Fibroblast of lung (primary cell): Measurements from ENCODE around the gene DYSF. TPM values are rescaled to one million over a fixed set of nuclear protein-coding genes. Genes with fewer than 3 reads are reported as not detected.

Experiments used
- DNase-seq, 2 donors: peaks; one replicate each; pipeline versions ENCODE4 v3.0.0 to v3.0.0-alpha.2; 2010; ENCODE audit warnings: low read depth in 2 of 2
- H2AFZ ChIP-seq: 2 replicates; pipeline ENCODE4 v1.5.1; 2012; ENCODE audit warnings: low read length, control low read depth, inconsistent platforms
- H3K27ac ChIP-seq: 2 replicates; pipeline ENCODE4 v1.5.1; 2011; ENCODE audit warnings: low read length, control low read depth; ENCODE audit not compliant: insufficient read depth
- H3K27me3 ChIP-seq: 2 replicates; pipeline ENCODE4 v1.5.1; 2011; ENCODE audit warnings: mild to moderate bottlenecking, low read length; ENCODE audit not compliant: control insufficient read depth, insufficient read depth
- H3K36me3 ChIP-seq: 2 replicates; pipeline ENCODE4 v1.5.1; 2011; ENCODE audit warnings: low read length; ENCODE audit not compliant: control insufficient read depth, insufficient read depth
- H3K4me1 ChIP-seq: 2 replicates; pipeline ENCODE4 v1.5.1; 2011; ENCODE audit warnings: low read length; ENCODE audit not compliant: control insufficient read depth, insufficient read depth; ENCODE audit errors: extremely low read depth
- H3K4me2 ChIP-seq: 2 replicates; pipeline ENCODE4 v1.5.1; 2011; ENCODE audit warnings: low read length, control low read depth; ENCODE audit not compliant: insufficient read depth; ENCODE audit errors: extremely low read depth
- H3K4me3 ChIP-seq, 4 experiments: fragments of 200-600 bp in 1 of 4; sonication (generic) in 1 of 4; replicated peaks in 1 of 4; 2 replicates each; pipeline ENCODE4 v1.5.1; 2011 to 2016; ENCODE audit warnings: low read length in 4 of 4, low read depth in 3 of 4, mild to moderate bottlenecking in 3 of 4, control low read depth in 2 of 4, inconsistent platforms in 1 of 4, mixed read lengths in 1 of 4; ENCODE audit not compliant: insufficient read depth in 1 of 4; ENCODE audit errors: control extremely low read depth in 1 of 4
- H3K79me2 ChIP-seq: 2 replicates; pipeline ENCODE4 v1.5.1; 2012; ENCODE audit warnings: mild to moderate bottlenecking, low read length, inconsistent platforms; ENCODE audit not compliant: control insufficient read depth, insufficient read depth
- H3K9ac ChIP-seq: 2 replicates; pipeline ENCODE4 v1.5.1; 2011; ENCODE audit warnings: mild to moderate bottlenecking, low read length, control low read depth; ENCODE audit not compliant: insufficient read depth
- H3K9me3 ChIP-seq: 2 replicates; pipeline ENCODE4 v1.5.1; 2012; ENCODE audit warnings: low read depth, low read length; ENCODE audit not compliant: control insufficient read depth, insufficient read depth
- H4K20me1 ChIP-seq: 2 replicates; pipeline ENCODE4 v1.5.1; 2011; ENCODE audit warnings: low read length; ENCODE audit not compliant: control insufficient read depth, insufficient read depth; ENCODE audit errors: extremely low read depth
- EZH2 ChIP-seq: IDR thresholded peaks from 2 replicates; pipeline ENCODE4 v1.5.1; 2012; ENCODE audit warnings: low read length, control low read depth, mild to moderate bottlenecking; ENCODE audit errors: missing control alignments
- polyA plus RNA-seq, 2 donors: library from polyadenylated mRNA; depleted of rRNA in 1 of 2; stranded (reverse) in 1 of 2; unstranded in 1 of 2; fragments of >200 nt; gene quantifications; 2 replicates each; pipeline ENCODE4 v1.2.1, GENCODE V29; 2011 to 2012; ENCODE audit warnings: missing spikeins in 1 of 2
- total RNA-seq: library from RNA; depleted of rRNA; stranded (reverse); fragments of >200 nt; gene quantifications from 2 replicates; pipeline ENCODE4 v1.2.1, GENCODE V29; 2014
- TF ChIP-seq, protein P1 (sequence below), 2 donors: IDR thresholded peaks in 1 of 2; conservative IDR thresholded peaks in 1 of 2; 1 replicate in 1 of 2; 2 replicates in 1 of 2; pipeline ENCODE4 v1.5.1; 2011 to 2012; ENCODE audit warnings: low read length in 2 of 2, control low read depth in 1 of 2, inconsistent platforms in 1 of 2, low read depth in 1 of 2, mild to moderate bottlenecking in 1 of 2

Gene DYSF
- total and polyA plus RNA-seq, 2 donors (not counting 1 experiment from before 2014, with no cell fraction given) = under 0.01 to 0.67 TPM

DNA sequence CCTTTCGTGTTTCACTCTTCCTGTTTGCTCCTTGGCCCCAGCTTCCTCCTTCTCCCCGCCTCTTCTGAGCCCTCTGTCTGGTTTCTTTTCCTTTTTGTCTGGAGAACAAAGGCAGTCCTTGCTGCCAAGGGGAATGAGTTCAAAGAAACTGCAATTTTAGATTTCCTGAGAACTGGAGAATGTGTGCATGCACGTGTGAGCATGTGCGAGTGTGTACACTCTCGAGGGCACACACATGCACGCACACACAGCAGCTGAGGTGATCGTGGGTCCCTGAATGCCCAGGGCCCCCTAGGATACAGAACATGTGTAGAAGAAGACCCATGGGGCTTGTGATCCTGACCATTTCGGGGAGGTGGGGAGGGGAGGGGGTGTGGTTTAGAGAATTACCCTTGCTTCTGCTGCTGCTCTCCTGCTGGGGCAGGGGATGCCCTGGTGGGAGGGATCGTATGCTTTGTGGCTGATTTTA lies 151.8 kb downstream of the DYSF start:
- no peaks in the 10 kb centered on the region for H3K9me3 ChIP-seq
- H3K79me2 ChIP-seq = no peaks in the 10 kb centered on the region
- no peak overlapping the region for H3K27ac ChIP-seq
- no peak overlapping the region for H3K9ac ChIP-seq
- no peaks in the 10 kb centered on the region for H3K4me1 ChIP-seq
- DNase-seq = no peak
- no peak overlapping the region for H3K4me3 ChIP-seq
- H4K20me1 ChIP-seq = no peaks in the 10 kb centered on the region
- TF ChIP-seq, protein P1, sequence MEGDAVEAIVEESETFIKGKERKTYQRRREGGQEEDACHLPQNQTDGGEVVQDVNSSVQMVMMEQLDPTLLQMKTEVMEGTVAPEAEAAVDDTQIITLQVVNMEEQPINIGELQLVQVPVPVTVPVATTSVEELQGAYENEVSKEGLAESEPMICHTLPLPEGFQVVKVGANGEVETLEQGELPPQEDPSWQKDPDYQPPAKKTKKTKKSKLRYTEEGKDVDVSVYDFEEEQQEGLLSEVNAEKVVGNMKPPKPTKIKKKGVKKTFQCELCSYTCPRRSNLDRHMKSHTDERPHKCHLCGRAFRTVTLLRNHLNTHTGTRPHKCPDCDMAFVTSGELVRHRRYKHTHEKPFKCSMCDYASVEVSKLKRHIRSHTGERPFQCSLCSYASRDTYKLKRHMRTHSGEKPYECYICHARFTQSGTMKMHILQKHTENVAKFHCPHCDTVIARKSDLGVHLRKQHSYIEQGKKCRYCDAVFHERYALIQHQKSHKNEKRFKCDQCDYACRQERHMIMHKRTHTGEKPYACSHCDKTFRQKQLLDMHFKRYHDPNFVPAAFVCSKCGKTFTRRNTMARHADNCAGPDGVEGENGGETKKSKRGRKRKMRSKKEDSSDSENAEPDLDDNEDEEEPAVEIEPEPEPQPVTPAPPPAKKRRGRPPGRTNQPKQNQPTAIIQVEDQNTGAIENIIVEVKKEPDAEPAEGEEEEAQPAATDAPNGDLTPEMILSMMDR (conservative IDR thresholded peaks at IDR 0.05 in 1 of 2, IDR thresholded peaks at IDR 0.05 in 1 of 2; ENCODE audit: low read depth in 1 of 2, low read length in 2 of 2) = no peak
- TF ChIP-seq EZH2 = no peak
- H3K4me2 ChIP-seq = no peak overlapping the region
- H2AFZ ChIP-seq = no peak overlapping the region
- peaks cover 8% of the 10 kb centered on the region for H3K27me3 ChIP-seq
- no peaks in the 10 kb centered on the region for H3K36me3 ChIP-seq

DNA sequence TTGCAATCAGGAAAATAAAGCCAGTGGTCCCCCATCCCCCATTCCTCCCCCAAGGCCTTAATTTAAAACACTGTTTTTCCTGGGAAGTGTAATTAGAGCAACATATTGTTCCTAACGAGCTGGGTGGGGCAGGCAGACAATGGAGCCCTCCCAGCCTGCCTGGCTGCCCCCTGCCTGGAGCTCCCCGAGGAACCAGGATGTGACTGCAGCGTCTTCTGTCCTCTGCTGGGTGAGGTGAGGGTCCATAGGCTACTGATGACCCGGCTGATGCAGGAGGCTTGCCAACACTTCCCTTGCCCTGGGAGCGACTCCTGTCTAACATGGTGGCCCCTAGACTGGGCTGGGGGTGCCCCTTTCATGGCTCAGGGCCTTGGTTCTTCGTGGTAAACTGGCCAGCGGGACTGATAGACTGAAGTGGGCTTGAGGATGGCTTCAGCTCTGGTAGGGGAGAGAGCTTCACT lies 152.4 kb downstream of the DYSF start:
- H3K27ac ChIP-seq = no peak overlapping the region
- no peak for DNase-seq
- H3K4me2 ChIP-seq = no peak overlapping the region
- H4K20me1 ChIP-seq = no peaks in the 10 kb centered on the region
- H3K79me2 ChIP-seq = no peaks in the 10 kb centered on the region
- TF ChIP-seq, protein P1 (conservative IDR thresholded peaks at IDR 0.05 in 1 of 2, IDR thresholded peaks at IDR 0.05 in 1 of 2; ENCODE audit: low read depth in 1 of 2, low read length in 2 of 2) = no peak
- TF ChIP-seq EZH2 = no peak
- peaks cover 8% of the 10 kb centered on the region for H3K27me3 ChIP-seq
- H2AFZ ChIP-seq = no peak overlapping the region
- no peak overlapping the region for H3K4me3 ChIP-seq
- no peaks in the 10 kb centered on the region for H3K4me1 ChIP-seq
- H3K9ac ChIP-seq = no peak overlapping the region
- no peaks in the 10 kb centered on the region for H3K9me3 ChIP-seq
- H3K36me3 ChIP-seq = no peaks in the 10 kb centered on the region

DNA sequence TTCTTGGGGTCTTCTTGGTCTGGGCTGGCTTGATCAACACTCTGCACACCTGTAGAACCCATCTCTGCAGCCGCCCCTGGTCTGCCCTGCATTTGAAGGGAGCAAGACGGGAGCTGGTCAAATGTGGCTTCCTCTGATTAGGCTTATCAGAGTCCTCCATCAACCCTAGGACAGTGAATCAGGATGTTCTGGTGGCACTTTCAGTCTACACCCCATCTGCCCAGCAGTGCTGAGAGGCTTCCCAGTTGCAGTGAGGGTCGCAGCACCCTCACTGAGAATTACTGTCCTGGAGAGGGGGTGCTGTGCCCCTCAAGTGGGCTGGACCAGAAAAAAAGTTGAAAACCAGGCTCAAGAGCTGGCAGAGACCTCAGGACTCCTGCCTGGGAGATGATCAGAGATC lies 152.9 kb downstream of the DYSF start:
- Histone ChIP-seq H3K27ac (no peak overlapping the region), H3K4me2 (no peak overlapping the region), H3K9me3 (no peaks in the 10 kb centered on the region), H3K27me3 (peaks cover 8% of the 10 kb centered on the region), H3K79me2 (no peaks in the 10 kb centered on the region), H3K4me1 (no peaks in the 10 kb centered on the region), H3K9ac (no peak overlapping the region), H2AFZ (no peak overlapping the region), H3K4me3 (no peak overlapping the region), H3K36me3 (no peaks in the 10 kb centered on the region), H4K20me1 (no peaks in the 10 kb centered on the region)
- no peak for DNase-seq
- TF ChIP-seq EZH2 = no peak
